Activated CD4-positive, alpha-beta T cell treated with anti-CD3 and anti-CD28 coated beads, Interleukin-2, amount 50 U/mL, for 1 hour (primary cell): Measurements from ENCODE around the gene ZNF423.

Experiments
- DNase-seq: peaks from one replicate; pipeline ENCODE4 v3.0.0-alpha.2; 2020

The ZNF423 gene

GRCh38 chr16:49848530-49848929 is 7.4 kb downstream of the ZNF423 start:
- no peak for DNase-seq

- no peak for DNase-seq
Measured at GRCh38 chr16:49846800-49847199, 9.1 kb downstream of the ZNF423 start.

- no peak for DNase-seq
Measured at GRCh38 chr16:49844359-49844758, 11.6 kb downstream of the ZNF423 start.

DNA sequence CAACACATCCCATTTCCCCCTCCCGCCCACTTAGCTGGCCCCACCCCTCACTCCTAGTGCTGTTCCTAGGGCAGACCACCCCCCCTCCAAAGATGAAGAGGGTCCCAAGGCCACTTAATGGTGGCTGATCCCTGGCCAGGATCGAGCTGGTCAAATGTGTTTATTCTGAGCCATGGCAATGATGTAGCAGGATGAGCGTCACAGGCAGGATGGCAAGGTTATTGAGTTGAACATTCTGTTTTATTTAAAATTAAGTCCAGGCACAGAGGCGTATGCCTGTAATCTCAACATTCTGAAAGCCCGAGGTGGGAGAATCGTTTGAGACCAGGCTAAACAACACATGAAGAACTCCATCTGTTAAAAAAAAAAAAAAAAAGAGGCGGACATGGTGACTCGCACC is 12.2 kb downstream of the ZNF423 start:
- DNase-seq: no peak

GRCh38 chr16:49842972-49843371 is 12.9 kb downstream of the ZNF423 start:
- DNase-seq: no peak

DNA sequence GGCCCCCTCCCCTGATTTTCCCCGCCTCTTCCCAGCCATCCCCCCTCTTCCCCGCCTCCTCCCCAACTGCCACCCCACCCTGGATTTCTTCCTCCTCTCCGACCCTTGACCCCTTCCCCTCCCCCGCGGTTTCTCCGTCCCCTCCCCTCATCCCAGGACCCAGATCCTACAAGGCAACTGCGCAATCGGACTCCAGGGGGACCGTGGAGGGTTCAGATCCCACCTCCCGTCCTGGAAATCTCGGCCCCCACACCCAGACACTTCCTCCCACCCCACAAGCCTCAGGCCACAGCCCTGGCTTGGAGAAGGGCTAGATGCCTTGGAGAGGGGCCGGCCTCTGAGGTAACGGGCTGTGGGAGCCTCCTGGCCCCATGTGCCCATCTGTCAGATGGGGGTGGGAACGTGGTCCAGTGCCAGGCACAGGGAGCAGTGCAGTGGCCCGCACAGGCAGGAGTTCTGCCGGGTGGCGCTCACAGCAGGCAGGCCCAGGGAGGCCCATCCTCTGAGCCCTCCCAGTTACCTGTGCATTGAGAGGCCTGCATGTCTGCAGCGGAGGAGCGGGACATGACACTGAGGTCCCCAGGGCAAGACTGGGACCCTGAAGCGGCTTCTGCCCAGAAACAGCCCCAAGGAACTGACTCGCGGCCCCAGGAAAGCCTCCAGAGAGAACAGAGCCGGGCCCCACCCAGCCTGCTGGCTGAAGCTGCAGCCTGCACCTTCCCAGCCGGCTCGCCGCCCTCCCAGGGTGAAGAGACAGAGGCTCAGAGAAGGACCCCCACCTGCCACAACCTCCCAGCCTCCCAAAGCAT is 16.7 kb downstream of the ZNF423 start:
- DNase-seq: no peak

- no peak for DNase-seq
Measured at GRCh38 chr16:49838441-49839016, 17.4 kb downstream of the ZNF423 start.

- DNase-seq: no peak
Measured at GRCh38 chr16:49837688-49838410, 18.1 kb downstream of the ZNF423 start.

GRCh38 chr16:49836668-49837067 is 19.2 kb downstream of the ZNF423 start:
- no peak for DNase-seq

DNA sequence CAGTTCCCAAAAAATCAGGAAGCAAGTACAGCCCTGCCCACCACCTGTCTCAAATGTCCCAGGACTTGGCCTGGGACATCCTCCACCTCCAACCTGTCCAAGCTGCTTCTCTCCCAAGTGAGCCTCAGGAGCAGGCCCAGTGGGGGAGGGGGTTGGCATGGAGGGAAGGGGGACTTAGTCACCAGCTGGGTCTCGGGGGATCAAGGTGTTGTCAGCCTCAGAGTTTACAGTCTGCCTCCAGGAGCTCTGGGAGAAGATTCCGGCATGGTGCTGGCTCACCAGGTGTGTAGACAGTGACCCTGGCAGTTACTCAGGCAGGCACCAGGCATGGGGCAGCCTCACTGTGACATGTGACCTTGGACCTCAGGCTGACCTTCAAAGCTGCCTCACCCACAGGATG is 19.7 kb downstream of the ZNF423 start:
- DNase-seq: no peak

GRCh38 chr16:49835161-49835777 is 20.6 kb downstream of the ZNF423 start:
- DNase-seq: no peak

- DNase-seq: no peak
Measured at GRCh38 chr16:49834531-49835151, 21.3 kb downstream of the ZNF423 start.

DNA sequence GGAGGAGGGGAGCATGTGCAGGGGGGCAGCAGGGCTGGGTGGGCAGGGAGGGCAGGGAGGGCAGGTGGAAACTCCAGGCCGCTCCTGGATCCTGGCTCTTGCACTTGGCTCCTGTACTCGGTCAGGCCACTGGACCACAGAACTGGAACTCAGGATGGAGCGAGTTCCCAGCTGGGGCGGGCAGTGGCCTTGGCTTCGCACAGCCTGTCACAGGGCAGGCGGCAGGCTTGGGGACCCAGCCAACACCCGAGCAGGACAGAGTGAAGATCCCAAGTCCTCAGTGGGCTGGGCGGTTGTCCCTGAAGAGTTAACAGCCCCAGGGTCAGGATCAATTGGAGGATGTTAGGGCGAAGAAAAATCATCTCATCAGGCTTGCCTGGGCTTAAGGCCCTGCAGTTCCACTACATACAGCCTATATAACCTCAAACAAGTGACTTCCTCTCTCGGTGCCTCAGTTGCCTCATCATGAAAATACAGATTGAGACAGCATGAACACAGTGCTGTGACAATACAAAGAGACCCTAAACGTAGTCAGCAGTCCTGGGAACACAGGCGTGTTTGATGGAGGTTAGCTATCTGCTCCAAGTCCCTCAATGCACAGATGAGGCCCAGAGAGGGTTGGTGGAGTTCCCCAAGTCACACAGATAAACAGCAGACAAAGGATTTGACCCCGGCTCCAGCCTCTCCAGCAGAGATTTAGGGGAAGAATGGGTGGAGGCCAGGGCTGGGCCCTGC is 21.9 kb downstream of the ZNF423 start:
- no peak for DNase-seq

GRCh38 chr16:49833085-49833484 is 22.8 kb downstream of the ZNF423 start:
- DNase-seq: no peak

DNA sequence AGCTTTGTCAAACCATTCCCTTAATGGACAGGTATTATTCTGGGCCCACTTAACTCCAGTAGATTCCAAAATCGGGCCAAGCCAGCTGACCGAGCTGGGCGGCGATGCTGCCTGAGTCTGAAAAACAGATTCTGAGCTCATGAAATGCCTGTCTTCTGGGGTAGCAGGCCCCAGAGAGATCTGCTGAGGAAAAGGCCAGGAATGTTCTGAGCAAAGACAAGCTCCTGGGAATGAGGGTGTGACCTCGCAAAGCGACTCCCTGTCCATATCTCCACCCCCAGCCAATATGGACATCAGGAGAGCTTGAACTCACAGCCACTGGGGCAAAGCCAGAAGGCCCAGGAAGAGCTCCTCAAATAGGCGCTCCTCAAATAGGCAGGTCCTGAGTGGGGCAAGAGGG is 23.7 kb downstream of the ZNF423 start:
- no peak for DNase-seq

GRCh38 chr16:49830873-49831272 is 25.0 kb downstream of the ZNF423 start:
- no peak for DNase-seq

GRCh38 chr16:49828533-49829267 is 27.2 kb downstream of the ZNF423 start:
- DNase-seq: no peak

- DNase-seq: no peak
Measured at GRCh38 chr16:49827805-49828438, 28.0 kb downstream of the ZNF423 start.

- DNase-seq: no peak
Measured at GRCh38 chr16:49826515-49826914, 29.4 kb downstream of the ZNF423 start.

DNA sequence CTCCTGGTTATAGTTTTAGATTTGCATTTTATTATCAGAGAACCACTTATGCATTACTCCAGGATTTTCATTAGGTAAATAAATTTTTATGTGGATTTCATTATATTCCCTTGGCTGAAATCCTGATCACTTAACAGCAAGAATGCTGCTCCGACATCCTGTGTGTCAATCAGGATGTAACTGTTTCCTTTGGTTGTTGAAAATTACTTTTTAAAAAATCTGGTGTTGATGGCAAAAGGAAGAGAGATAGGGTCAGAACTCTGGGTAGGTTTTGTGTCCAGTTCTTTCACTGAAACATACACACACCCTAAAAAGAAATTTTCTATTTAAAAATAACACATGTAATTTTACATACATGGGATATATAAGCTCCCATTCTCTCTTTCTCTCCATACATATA is 30.9 kb downstream of the ZNF423 start:
- DNase-seq: no peak

- DNase-seq: no peak
Measured at GRCh38 chr16:49824593-49824992, 31.3 kb downstream of the ZNF423 start.
